Prostate gland (tissue), 2 donors: Measurements from ENCODE around the gene REV3L.

Experiments used
- POLR2A ChIP-seq: fragments of 450-650 bp; IDR thresholded peaks from one replicate; pipeline ENCODE4 v1.6.1; 2016; ENCODE audit warnings: antibody characterized with exemption, mild to moderate bottlenecking
- TF ChIP-seq, protein P1 (sequence below), 4 experiments: fragments of 200-600 bp in 2 of 4; fragments of 450-650 bp in 2 of 4; sonication (generic) in 2 of 4; IDR thresholded peaks; 1 replicate in 3 of 4; 2 replicates in 1 of 4; pipeline ENCODE4 v1.5.1; 2016 to 2019; ENCODE audit warnings: antibody characterized with exemption in 4 of 4, mild to moderate bottlenecking in 2 of 4, moderate library complexity in 2 of 4

DNA sequence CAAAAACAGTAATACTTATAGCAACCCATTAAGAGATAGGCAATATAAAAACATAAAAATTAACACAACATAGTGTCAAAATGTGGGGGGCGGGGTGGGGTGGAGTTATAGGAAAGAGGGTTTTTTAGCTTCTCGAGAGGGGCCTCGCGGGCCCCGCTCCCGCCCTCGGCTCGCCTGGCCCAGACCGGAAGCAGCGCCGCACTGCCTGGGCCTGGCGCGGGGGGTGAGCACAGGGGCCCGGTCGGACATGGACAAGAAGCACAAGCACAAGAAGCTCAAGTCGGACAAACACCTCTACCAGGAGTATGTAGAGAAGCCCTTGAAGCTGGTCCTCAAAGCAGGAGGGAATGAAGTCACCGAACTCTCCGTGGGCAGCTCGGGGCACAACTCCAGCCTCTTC, 53.4 kb downstream of the REV3L start:
- TF ChIP-seq, protein P1, sequence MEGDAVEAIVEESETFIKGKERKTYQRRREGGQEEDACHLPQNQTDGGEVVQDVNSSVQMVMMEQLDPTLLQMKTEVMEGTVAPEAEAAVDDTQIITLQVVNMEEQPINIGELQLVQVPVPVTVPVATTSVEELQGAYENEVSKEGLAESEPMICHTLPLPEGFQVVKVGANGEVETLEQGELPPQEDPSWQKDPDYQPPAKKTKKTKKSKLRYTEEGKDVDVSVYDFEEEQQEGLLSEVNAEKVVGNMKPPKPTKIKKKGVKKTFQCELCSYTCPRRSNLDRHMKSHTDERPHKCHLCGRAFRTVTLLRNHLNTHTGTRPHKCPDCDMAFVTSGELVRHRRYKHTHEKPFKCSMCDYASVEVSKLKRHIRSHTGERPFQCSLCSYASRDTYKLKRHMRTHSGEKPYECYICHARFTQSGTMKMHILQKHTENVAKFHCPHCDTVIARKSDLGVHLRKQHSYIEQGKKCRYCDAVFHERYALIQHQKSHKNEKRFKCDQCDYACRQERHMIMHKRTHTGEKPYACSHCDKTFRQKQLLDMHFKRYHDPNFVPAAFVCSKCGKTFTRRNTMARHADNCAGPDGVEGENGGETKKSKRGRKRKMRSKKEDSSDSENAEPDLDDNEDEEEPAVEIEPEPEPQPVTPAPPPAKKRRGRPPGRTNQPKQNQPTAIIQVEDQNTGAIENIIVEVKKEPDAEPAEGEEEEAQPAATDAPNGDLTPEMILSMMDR (IDR thresholded peaks at IDR 0.05): no peak
- TF ChIP-seq POLR2A: no peak
